Activated CD4-positive, alpha-beta T cell treated with anti-CD3 and anti-CD28 coated beads, Interleukin-2, amount 50 U/mL, for 48 hours (primary cell): ENCODE data around the gene COL5A2.

Experiments
- DNase-seq, 2 experiments: peaks; one replicate each; pipeline ENCODE4 v3.0.0-alpha.2; 2020

Gene COL5A2

DNA sequence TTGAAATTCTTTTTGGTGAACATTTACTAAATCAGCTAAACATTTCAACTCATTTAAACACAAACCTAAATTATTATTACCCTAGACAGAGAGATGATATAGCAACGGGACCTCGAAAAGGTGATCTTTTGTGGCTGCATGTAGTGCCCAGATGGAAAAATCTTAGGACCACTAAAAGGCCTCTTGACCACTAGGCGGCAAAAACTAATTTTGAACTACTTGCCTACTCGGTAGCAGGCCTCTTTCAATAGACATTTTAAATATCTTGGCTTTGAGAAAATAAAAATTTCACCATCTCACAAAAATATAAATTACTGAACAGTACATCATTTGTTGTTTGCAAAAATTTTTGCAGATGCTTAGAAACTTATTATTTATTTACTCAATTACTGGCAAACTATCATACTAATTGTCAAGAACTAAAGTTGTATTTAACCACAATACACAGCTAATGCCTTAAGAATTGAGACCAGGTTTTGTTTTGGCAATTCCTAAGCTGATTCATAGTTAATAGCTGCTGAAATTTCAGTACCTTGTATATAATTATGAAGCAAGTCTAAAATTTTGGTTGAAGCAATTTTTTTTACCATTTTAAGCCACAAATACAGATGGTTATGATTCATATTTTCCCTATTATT is 196.0 kb downstream of the COL5A2 start:
- no peak for DNase-seq
